Measurements from ENCODE around the gene DLK1. TPM values are rescaled to one million over a fixed set of nuclear protein-coding genes. Genes with fewer than 3 reads are reported as not detected.

Gene DLK1
- total and polyA plus RNA-seq, 2 of the 13 experiments (the other 11 are each of a cell fraction or from before 2014, with no cell fraction given): 95.5 to 312 TPM

DNA sequence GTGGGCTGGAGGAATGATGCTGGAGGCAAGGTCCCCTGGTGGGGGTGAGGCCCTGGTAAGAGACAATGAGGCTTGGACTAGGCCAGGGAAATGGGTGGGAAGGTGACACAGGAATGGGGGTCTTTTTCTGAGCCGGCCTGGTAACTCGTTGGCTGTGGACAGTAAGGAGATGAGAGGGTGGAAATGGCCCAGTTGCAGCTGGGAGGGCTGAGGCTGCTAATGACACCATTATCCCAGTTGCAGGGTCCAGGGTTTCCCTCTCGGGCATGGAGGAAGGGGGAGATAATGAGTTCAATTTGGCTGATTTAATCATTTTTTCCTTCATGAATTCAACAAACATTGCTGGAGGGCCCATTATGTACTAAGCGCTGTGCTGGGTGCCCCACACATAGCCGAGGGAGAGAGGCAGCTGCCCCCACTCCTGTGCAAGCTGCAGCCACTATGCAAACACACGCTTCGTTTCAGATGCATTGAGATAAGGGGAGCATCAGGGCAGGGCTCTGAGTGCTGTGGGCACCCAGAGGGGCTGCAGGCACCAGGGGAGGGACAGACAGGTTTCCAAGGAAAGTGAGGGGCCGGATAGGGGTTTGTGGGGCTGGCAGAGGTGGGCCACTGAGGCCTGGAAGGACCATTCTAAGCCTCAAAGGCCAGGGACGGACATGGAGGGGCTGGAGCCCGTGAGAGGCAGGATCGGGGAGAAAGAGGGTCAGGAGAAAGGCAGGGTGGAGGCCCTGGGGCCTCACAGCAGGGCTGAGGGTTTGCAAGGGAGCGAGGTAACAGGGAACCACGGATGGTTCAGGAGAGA is 56.0 kb downstream of the DLK1 start (continued):
- TF ChIP-seq NFIB (CRISPR knock-in tag; IDR thresholded peaks at IDR 0.05; ENCODE audit: borderline replicate concordance) (no peak), XRCC5 (optimal IDR thresholded peaks at IDR 0.05; ENCODE audit: low read length) (peak; percentile 14), HOXA5 (CRISPR knock-in tag; IDR thresholded peaks at IDR 0.05) (no peak), PAWR (CRISPR knock-in tag; IDR thresholded peaks at IDR 0.05; ENCODE audit: borderline replicate concordance) (no peak), ZNF180 (CRISPR knock-in tag; IDR thresholded peaks at IDR 0.05; ENCODE audit: borderline replicate concordance, low read depth) (no peak), MBNL3 (CRISPR knock-in tag; conservative IDR thresholded peaks at IDR 0.05) (no peak), ZNF776 (CRISPR knock-in tag; IDR thresholded peaks at IDR 0.05) (no peak), HMGXB3 (CRISPR knock-in tag; IDR thresholded peaks at IDR 0.05; ENCODE audit: borderline replicate concordance) (no peak), ZNF781 (CRISPR knock-in tag; IDR thresholded peaks at IDR 0.05; ENCODE audit: borderline replicate concordance, not compliant biosample characterization) (no peak), ZNF660 (CRISPR knock-in tag; IDR thresholded peaks at IDR 0.05; ENCODE audit: borderline replicate concordance, low read depth) (no peak), ZNF530 (CRISPR knock-in tag; IDR thresholded peaks at IDR 0.05; ENCODE audit: low read depth) (no peak), HNRNPL (IDR thresholded peaks at IDR 0.05; ENCODE audit: low read depth, low read length) (no peak), SOX6 (IDR thresholded peaks at IDR 0.05) (no peak), SOX6 (CRISPR knock-in tag; IDR thresholded peaks at IDR 0.05) (no peak), NFYC (CRISPR knock-in tag; IDR thresholded peaks at IDR 0.05) (no peak), ZNF607 (CRISPR knock-in tag; IDR thresholded peaks at IDR 0.05; ENCODE audit: borderline replicate concordance) (no peak), STAG1 (CRISPR knock-in tag; IDR thresholded peaks at IDR 0.05) (no peak), ARNT2 (CRISPR knock-in tag; IDR thresholded peaks at IDR 0.05; ENCODE audit: low read depth) (no peak), ATF7 (IDR thresholded peaks at IDR 0.05) (no peak), ATF7 (CRISPR knock-in tag; IDR thresholded peaks at IDR 0.05) (0 out of 2 replicates have a peak, but pooled peaks have one; percentile 31), MYC (CRISPR knock-in tag; IDR thresholded peaks at IDR 0.05; ENCODE audit: borderline replicate concordance) (peak; percentile 20; the same call in 1 of the 2 replicates), NRL (CRISPR knock-in tag; IDR thresholded peaks at IDR 0.05; ENCODE audit: borderline replicate concordance) (no peak), PCBP1 (IDR thresholded peaks at IDR 0.05; ENCODE audit: borderline replicate concordance, low read depth, low read length) (no peak), RXRA (CRISPR knock-in tag; IDR thresholded peaks at IDR 0.05) (no peak), MTA1 (CRISPR knock-in tag; IDR thresholded peaks at IDR 0.05; ENCODE audit: borderline replicate concordance) (peak; percentile 53; the same call in 1 of the 2 replicates)
- TF ChIP-seq, protein P1, sequence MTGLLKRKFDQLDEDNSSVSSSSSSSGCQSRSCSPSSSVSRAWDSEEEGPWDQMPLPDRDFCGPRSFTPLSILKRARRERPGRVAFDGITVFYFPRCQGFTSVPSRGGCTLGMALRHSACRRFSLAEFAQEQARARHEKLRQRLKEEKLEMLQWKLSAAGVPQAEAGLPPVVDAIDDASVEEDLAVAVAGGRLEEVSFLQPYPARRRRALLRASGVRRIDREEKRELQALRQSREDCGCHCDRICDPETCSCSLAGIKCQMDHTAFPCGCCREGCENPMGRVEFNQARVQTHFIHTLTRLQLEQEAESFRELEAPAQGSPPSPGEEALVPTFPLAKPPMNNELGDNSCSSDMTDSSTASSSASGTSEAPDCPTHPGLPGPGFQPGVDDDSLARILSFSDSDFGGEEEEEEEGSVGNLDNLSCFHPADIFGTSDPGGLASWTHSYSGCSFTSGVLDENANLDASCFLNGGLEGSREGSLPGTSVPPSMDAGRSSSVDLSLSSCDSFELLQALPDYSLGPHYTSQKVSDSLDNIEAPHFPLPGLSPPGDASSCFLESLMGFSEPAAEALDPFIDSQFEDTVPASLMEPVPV (CRISPR knock-in tag; IDR thresholded peaks at IDR 0.05): no peak
